NCI-H774 (cell line): ENCODE measurements around the gene MYO15B.
A peak's percentile ranks its signal among the peaks of the same experiment; 100 is the strongest.

Experiments used
- DNase-seq: peaks from one replicate; lab custom pipeline; 2025; lab: John Stamatoyannopoulos, UW

The MYO15B gene

GRCh38 chr17:75666959-75667790 lies 79.6 kb downstream of the MYO15B start, which contains the start of the genes RECQL5 and SAP30BP:
Gene RECQL5, minus strand, starts transcription at chr17:75667154. Its CDS starts 597 bp downstream, at chr17:75666557.
Gene SAP30BP, plus strand, starts transcription at chr17:75667338. Its CDS starts 35 bp downstream, at chr17:75667373.
- peak; percentile 100 for DNase-seq

DNA sequence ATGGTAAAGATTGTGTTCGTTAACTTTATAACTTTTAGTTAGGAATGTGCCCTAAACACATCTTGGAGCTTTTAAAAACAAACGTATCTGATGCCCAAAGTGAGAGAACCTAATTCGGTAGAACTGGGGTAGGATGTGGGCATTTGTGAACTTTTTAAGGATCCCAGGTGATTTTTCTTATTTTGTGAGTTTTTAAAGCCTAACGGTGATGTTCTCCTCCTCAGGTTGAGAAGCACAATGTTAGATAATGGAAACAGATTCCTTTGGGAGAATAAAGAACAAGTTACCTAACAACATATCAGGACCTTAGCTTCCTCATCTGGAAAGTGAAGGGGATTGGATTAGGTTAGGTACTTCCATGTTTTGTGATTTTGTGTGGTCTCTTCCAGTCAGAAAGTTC lies 80.2 kb downstream of the MYO15B start:
- DNase-seq, result no peak

- no peak for DNase-seq
Measured at GRCh38 chr17:75668489-75668888, 80.9 kb downstream of the MYO15B start.

- no peak for DNase-seq
Measured at GRCh38 chr17:75670868-75671267, 83.3 kb downstream of the MYO15B start.

- no peak for DNase-seq
Measured at GRCh38 chr17:75672011-75672410, 84.4 kb downstream of the MYO15B start.

- no peak for DNase-seq
Measured at GRCh38 chr17:75673487-75673886, 85.9 kb downstream of the MYO15B start.
